ENCODE data around the gene VIPR2.

Gene VIPR2

GRCh38 chr7:159030490-159031134, 114.1 kb downstream of the VIPR2 start:
- TF ChIP-seq CTCF (IDR thresholded peaks at IDR 0.05; ENCODE audit: low read depth, low read length, missing control alignments), result no peak
- no peak overlapping the region for H3K4me3 ChIP-seq (replicated peaks; ENCODE audit: low read depth, low read length)
- no peak for DNase-seq (ENCODE audit: extremely low read depth, low read depth)

GRCh38 chr7:159028508-159029401, 115.9 kb downstream of the VIPR2 start:
- no peak overlapping the region for H3K4me3 ChIP-seq (replicated peaks; ENCODE audit: low read depth, low read length)
- TF ChIP-seq CTCF (IDR thresholded peaks at IDR 0.05; ENCODE audit: low read depth, low read length, missing control alignments), result no peak
- no peak for DNase-seq (ENCODE audit: extremely low read depth, low read depth)

- no peak for DNase-seq (ENCODE audit: extremely low read depth, low read depth)
Measured at GRCh38 chr7:159027789-159028507, 116.7 kb downstream of the VIPR2 start.

GRCh38 chr7:159027056-159027788, 117.4 kb downstream of the VIPR2 start:
- no peak for DNase-seq (ENCODE audit: extremely low read depth, low read depth)
- no peak for TF ChIP-seq CTCF (IDR thresholded peaks at IDR 0.05; ENCODE audit: low read depth, low read length, missing control alignments)
- no peak overlapping the region for H3K4me3 ChIP-seq (replicated peaks; ENCODE audit: low read depth, low read length)

More at GRCh38 chr7:159027789-159028507, 116.7 kb downstream of the VIPR2 start:
- no peak overlapping the region for H3K4me3 ChIP-seq (replicated peaks; ENCODE audit: low read depth, low read length)
- no peak for TF ChIP-seq CTCF (IDR thresholded peaks at IDR 0.05; ENCODE audit: low read depth, low read length, missing control alignments)

- H3K4me3 ChIP-seq (replicated peaks; ENCODE audit: low read depth, low read length), result no peak overlapping the region
- no peak for TF ChIP-seq CTCF (IDR thresholded peaks at IDR 0.05; ENCODE audit: low read depth, low read length, missing control alignments)
- no peak for DNase-seq (ENCODE audit: extremely low read depth, low read depth)
Measured at GRCh38 chr7:159026271-159027055, 118.2 kb downstream of the VIPR2 start.

Data from HFF-Myc (cell line).